NCI-H146 treated with DMSO at 0.1 percent for 48 hours (cell line): ENCODE measurements around the gene GRIA1.

Source experiments
- DNase-seq: peaks from one replicate; lab custom pipeline; 2025; ENCODE audit not compliant: unreplicated experiment; lab: John Stamatoyannopoulos, UW

The GRIA1 gene

GRCh38 chr5:153490118-153491037 is at the start of gene GRIA1:
Gene GRIA1, plus strand, starts transcription at chr5:153490670.
- DNase-seq, result no peak

DNA sequence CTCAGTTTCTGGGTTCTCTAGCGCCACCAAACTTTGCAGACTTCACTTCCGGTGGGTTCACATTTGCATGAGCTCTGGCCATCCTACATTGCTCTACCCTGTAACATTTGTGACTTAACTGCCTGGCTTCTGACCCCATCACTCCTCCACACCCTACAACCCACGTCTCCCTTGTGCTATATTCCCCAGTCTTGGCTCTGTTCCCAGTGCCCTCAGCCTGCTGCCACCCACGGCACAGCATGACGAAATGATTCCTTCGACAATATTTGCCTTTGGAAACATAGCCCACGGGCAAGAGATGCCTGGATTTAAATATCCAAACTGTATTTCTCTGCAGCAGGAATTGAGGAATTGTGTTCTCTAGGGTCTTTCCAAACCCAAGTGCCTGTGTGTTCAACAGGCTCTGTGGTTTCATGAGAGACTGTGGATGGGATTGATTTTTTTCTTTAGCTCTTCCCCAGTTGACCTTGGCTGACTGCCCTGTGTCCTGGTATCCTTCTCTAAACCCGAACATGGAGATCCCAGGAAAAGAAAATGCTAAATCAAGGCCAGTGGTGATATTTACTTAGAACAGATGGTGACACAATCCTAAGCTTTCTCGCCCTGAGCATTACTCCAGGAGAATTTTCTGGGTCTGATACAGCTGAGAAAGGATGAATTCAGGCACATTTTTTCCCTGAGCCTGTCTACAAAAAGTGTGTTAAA is 44.4 kb upstream of the GRIA1 start:
- peak; percentile 64 for DNase-seq

DNA sequence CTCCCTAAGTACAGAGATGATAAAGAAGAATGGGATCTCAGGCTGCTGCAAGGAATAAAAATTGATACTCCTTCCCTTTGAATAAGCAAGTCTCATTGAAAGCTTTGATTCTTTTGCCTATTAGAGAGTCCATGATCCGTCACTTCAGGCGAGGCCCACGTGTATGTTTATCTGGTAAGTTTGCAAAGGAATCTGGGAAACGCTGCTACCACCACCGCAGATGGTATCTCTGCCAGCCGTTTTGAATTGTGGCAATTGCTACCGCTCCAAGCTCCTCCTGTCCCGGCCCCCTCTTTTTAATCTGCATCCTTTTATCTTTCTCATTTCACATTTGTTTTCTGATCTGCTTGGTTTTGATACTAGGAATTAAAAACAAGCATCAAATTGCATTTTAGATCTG is 42.9 kb upstream of the GRIA1 start:
- DNase-seq, result no peak

DNA sequence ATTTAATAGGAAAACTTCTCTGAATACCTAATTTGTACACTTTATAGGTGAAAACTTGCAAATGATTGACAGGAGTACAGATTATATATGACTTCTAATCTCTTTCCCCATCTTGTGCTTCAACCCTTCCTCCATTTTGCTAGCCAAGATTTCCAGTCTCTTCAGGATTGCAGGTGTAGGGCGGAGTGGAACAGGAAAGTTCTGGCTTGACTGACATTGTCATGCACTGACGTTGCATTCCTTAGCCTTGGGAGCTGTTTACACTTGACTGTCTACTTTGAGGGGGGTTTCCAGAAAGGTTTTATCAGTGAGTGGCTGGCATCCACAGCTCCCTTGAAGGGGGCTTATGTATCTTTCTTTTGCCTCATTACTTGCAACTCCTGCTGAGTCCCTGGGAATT is 34.1 kb upstream of the GRIA1 start:
- DNase-seq, result no peak

DNA sequence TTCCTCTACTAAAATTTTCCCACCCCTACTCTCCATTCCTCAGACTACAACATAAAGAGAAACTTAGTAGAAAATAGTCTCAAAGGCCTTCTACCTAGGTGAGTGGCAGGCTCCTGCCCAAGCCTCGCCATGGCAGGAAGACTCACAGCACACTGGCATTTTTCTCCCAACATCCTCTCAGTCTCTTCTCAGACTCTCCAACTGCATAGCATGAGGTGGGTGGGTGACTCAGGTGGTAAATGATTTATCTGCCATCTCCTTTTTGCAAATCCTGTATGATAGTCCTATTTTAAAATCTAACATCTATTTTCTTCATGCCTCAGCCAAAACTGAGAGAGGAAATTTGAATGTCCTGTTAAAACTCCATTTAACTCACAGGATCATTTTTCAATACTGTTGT is 33.5 kb upstream of the GRIA1 start:
- no peak for DNase-seq

DNA sequence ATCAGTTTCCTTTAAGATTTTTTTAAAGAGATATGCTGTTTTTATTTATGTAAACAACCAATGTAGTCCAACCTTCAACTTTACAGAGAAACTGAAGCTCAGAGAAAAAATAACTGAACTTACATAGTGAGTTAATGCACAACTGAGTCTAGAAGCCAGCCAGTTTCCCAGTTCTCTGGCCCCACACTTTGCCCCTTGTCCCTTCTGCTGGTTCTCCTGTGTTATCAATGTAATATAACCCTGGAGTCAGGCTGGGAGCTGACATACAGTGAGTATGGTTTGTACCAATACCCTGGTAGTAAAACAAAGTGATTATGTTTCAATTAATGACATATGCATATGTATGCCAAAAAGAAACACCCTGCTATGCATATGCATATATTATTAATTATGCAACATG is 32.2 kb upstream of the GRIA1 start:
- no peak for DNase-seq

DNA sequence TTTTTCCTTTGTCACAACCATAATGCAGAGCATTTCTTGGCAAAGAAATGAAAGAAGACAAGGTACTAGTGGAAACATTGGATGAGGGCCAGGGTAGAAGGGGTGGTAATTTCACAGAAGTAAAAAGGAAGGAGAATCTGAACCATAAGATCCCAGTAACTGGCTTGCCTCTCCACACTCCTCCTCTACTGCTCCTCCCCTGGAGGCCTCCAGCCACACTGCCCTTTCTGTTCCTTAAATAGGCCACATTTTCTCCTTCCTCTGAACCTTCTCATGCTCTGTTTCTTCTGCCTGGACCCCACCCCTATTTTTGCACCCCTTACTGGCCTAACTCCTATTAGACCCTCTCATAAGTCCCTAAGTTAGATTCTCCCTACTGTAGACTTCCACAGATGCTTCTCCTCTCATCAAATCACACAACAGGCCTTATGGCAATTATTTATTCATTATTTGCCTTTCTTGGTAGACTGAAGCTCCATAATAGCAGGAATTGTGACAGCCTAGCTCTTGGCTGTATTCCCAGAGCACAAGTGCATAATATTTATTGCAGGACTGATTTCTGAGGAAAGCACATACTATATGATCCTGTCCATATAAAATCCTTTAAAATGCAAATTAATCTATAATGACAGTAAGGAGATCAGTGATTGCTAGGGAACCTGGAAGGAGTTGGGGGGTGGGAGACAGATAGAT is 31.3 kb upstream of the GRIA1 start:
- peak; percentile 8 for DNase-seq

- no peak for DNase-seq
Measured at GRCh38 chr5:153460421-153460820, 30.0 kb upstream of the GRIA1 start.

DNA sequence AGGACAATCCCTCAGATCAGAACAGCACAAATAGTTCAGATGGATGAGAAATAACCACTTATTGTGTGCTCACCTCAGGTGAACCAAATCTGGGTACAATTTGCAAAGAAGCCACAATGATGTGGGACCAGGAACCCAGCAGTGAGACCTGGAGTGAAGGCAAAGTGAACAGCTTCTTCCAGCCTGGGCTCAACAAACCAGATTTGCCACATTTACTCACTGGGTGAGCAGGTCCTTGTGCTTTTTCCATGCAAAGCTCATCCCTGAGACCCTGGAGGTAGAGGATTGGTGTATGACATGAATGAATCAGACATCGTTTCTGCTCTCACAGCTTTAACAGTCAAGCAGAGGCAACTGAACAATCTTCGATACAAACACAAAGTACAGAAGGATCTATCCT is 29.1 kb upstream of the GRIA1 start:
- no peak for DNase-seq

DNA sequence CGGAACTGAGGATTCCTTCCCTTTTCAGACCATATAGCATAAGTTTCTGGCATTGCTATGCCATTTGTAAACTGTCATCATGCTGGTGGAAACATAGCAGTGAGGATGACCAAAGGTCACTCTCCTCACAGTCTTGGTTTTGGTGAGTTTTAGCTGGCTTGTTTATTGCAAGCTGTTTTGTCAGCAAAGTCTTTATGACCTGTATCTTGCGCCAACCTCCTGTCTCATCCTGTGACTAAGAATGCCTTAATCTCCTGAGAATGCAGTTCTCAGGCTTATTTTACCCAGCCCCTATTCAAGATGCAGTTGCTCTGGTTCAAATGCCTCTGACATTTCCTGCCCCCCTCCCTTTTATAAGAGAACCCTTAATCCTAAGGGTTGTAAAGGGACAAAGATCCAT is 26.7 kb upstream of the GRIA1 start:
- DNase-seq, result no peak

- no peak for DNase-seq
Measured at GRCh38 chr5:153467546-153467945, 22.9 kb upstream of the GRIA1 start.

DNA sequence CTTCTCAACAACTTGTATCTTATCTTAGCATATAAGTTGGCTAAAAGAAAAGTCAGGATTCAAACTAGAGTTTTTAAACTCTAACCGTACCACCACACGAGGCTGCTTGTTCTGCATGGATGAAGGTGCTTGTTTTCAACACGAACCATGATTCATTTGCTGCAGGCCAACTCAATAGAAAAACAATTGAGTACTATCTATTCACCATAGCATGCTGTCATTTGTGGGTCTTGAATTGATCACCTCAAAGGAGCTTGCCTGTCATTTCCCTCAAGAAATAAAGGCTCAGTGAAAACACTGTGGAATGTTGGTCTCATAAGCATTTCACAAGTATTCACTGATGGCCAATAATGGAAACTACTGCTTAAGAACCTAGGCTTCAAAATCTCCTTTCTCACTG is 21.0 kb upstream of the GRIA1 start:
- DNase-seq, result no peak

GRCh38 chr5:153470736-153471135 is 19.7 kb upstream of the GRIA1 start:
- DNase-seq, result no peak

- DNase-seq, result no peak
Measured at GRCh38 chr5:153476767-153477166, 13.7 kb upstream of the GRIA1 start.

DNA sequence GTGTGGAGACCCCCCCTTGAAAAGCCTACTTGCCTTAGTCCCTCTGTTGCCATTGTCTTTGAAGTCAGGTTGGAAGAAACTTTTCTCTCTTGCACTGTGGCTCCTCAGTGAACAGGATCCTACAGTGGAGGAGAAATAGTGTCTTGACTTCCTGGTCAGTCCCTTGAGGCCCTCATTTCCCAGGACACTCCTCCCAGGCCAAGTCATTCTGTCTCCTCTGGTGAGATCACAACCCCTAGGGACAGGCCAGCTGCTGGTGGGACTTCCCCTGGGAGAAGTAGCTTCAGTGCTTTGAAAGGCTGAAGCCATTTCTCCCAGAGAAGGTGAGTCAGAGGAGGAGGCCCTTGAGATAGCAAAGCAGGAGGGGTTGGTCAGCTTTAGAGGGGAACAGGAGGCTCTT is 10.1 kb upstream of the GRIA1 start:
- DNase-seq, result no peak

DNA sequence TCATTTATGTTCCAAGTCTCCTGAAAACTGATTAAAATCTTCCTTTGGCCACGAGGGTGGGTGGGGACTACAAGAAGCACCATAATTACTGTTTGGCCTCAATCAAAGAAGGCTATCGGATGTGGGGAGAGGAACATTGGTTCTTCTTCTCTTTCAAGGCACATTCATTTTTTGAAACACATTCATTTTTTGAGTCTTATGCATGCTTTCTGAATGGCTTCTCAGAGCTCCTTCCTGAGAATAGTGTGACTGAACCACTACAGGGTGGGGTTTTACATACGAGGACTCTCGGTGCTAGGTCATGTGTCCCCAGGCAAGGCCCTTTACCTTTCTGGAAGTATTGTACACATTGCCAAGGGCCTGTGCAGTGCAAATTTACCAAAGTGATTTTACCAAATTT is 7.0 kb upstream of the GRIA1 start:
- DNase-seq, result no peak

DNA sequence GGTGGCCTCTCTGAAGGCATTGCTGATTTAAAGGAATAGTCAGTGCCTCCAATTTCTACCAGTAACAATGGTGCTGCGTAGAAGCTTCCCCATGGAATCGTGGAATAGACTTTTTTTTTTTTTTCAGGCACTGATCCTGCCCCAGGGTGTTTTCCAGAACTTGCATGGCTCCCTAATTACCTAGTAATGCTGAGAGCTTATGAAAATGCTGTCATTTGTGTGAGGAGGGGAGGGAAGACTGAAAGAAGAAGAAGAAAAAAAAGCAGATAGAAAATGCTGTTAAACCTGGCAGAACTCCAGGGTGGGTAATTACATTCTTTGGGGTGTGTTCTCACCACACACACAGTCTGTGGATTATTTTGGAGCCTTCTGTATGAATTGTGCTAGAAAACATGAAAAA is 4.8 kb upstream of the GRIA1 start:
- no peak for DNase-seq

GRCh38 chr5:153486771-153487170 is 3.7 kb upstream of the GRIA1 start:
- no peak for DNase-seq

- no peak for DNase-seq
Measured at GRCh38 chr5:153489611-153490010, 859 bp upstream of the GRIA1 start.

DNA sequence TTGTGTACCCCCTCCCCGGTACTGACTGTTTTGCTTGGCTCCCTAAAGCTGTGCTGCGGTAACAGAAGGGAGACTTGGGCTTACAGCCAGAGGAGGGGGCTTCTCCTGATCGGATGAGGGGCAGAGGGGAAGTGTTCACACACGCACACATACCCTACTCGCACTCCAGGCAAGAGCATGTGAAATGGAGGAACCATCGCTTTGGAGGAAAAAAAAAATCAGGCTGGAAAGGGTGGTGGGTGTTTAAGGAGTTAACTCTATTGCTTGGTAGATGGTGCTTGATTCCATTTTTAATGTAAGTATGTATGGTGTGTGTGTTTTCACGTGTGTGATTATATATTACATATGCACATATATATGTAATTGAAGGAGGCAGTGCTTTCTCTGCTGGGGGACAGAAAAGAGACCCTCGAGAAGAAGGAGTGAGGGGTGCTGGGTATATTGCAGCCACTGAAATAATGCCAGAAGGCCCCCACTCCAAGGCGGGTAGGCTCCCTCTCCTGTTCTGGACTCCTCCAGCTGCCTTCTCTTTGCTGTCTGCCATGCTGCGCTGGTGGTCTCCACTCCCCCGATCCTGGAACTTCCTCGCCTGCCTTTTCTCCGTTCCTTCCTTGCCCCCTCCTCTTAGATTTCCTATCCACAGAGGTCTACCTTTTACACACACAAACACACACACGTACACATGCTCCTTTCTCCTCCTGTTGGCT is 721 bp downstream of the GRIA1 start:
- no peak for DNase-seq

GRCh38 chr5:153491856-153492255 is 1.4 kb downstream of the GRIA1 start:
- DNase-seq, result no peak
